Mucosa of descending colon (tissue), 3 donors: ENCODE data around the gene FBN2. TPM values are rescaled to one million over a fixed set of nuclear protein-coding genes. Genes with fewer than 3 reads are reported as not detected.

Experiments used
- ATAC-seq: fragments of 200-7000 bp; cut with Tn5 transposase; one replicate; pipeline ENCODE4 v1.9.1; 2020; ENCODE audit warnings: mild to moderate bottlenecking, moderate library complexity
- DNase-seq, 3 donors: peaks; one replicate each; pipeline ENCODE4 v3.0.0-alpha.2; 2020
- H3K36me3 ChIP-seq: fragments of 200-600 bp; one replicate; pipeline ENCODE4 v1.8.0; 2021; ENCODE audit warnings: low read depth, mild to moderate bottlenecking
- H3K4me1 ChIP-seq: fragments of 200-600 bp; one replicate; pipeline ENCODE4 v1.8.0; 2021; ENCODE audit warnings: low read depth, mild to moderate bottlenecking
- H3K4me3 ChIP-seq: fragments of 200-600 bp; one replicate; pipeline ENCODE4 v1.8.0; 2021; ENCODE audit warnings: mild to moderate bottlenecking
- H3K9me3 ChIP-seq: fragments of 200-600 bp; one replicate; pipeline ENCODE4 v1.8.0; 2021; ENCODE audit warnings: mild to moderate bottlenecking
- intact Hi-C, 2 donors: fragments of 100-400 bp; cut with DNase I in 1 of 2; cut with micrococcal nuclease in 1 of 2; formaldehyde crosslinking; loops; one replicate each; pipeline versions ENCODE4 v1.11.0 to v1.11.1; 2022; cut with DNase I, micrococcal nuclease
- total RNA-seq, 3 donors: library from RNA; stranded (reverse); fragmentation: NEBNext Ultra II Directional in 2 of 3; extraction: Animal tissue kit (Norgen Biotek cat#: 25700) in 2 of 3; gene quantifications; one replicate each; pipeline versions ENCODE4 v1.2.1 to v1.2.4, GENCODE V29; 2021 to 2023
- TF ChIP-seq, protein P1 (sequence below): fragments of 200-600 bp; IDR thresholded peaks from one replicate; pipeline ENCODE4 v1.8.0; 2022; ENCODE audit warnings: antibody characterized with exemption, mild to moderate bottlenecking
- donor health status: DM: no; HTN: no; CAD: no; lungs with moderate emphysema.
- donor health status: DM: no; HTN: no; CAD: no.
- donor health status: DM: no; HTN: yes; CAD: no.

Gene FBN2
- total RNA-seq, 3 donors from 2014 or later, result 1.0 to 5.8 (median 1.6) TPM

DNA sequence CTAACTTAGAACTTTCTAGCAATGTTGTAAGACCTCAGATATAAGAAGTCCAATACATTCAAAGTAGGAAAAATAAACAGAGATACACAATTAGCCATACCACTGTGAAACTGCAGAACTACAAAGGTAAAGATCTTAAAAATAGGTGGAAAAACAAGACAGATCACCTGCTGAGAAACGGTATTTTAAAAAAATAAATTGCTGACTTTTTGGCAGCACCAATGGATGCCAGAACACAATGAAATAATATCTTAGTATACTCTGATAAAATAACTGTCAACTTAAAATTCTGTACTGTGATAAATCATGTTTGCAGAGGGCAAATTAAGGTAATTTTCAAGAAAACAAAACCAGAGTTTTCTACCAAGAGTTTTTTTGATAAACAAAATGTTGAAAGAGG is 138.9 kb downstream of the FBN2 start:
- no peak for ATAC-seq
- intact Hi-C loops, result no loop called here

DNA sequence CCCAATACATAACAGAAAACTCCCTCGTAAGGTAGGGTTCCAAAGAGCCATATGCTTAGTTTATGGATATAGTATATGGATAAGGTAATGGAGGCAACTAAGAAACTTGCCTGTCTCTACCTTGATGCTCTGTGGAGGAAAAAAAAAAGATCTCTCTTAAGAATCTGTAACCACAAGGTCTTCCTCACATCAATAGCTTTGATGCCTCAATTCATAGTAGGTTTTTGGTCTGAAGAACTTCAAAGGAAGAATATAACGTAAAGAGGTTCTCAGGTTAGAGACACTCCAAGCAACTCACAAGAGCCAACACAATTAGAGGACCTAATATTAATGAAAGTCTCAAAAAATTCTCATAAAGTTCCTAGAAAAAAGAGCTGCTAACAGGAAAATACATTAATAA is 140.2 kb downstream of the FBN2 start:
- Histone ChIP-seq H3K4me1 (no peaks in the 10 kb centered on the region), H3K4me3 (no peak overlapping the region), H3K9me3 (no peaks in the 10 kb centered on the region), H3K36me3 (no peaks in the 10 kb centered on the region)
- intact Hi-C loops, result no loop called here
- no peak for DNase-seq
- TF ChIP-seq, protein P1, sequence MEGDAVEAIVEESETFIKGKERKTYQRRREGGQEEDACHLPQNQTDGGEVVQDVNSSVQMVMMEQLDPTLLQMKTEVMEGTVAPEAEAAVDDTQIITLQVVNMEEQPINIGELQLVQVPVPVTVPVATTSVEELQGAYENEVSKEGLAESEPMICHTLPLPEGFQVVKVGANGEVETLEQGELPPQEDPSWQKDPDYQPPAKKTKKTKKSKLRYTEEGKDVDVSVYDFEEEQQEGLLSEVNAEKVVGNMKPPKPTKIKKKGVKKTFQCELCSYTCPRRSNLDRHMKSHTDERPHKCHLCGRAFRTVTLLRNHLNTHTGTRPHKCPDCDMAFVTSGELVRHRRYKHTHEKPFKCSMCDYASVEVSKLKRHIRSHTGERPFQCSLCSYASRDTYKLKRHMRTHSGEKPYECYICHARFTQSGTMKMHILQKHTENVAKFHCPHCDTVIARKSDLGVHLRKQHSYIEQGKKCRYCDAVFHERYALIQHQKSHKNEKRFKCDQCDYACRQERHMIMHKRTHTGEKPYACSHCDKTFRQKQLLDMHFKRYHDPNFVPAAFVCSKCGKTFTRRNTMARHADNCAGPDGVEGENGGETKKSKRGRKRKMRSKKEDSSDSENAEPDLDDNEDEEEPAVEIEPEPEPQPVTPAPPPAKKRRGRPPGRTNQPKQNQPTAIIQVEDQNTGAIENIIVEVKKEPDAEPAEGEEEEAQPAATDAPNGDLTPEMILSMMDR, result no peak
- no peak for ATAC-seq

More for the DNA sequence above, 138.9 kb downstream of the FBN2 start:
- Histone ChIP-seq H3K4me3 (no peak overlapping the region), H3K9me3 (no peaks in the 10 kb centered on the region), H3K4me1 (no peaks in the 10 kb centered on the region), H3K36me3 (no peaks in the 10 kb centered on the region)
- TF ChIP-seq, protein P1, result no peak
- DNase-seq, result no peak

DNA sequence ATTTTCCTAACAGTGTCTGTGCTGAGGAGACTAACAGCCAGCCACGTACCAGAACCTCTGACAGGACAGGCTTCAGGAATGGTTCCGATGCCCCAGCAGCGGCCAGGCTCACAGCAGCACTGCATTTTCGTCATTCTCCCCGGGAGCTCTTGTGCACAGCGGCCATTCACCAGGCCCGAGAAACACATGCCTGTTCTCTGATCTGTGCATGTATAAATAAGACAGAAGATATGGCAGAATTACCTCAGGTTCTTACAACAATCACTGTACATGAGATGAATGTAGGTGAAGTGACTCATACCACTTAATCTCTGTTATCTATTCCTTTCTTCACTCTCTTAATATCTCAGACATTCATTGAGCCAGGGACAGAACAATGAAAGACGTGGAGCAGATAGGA is 143.0 kb downstream of the FBN2 start:
- intact Hi-C loops, result no loop called here
- TF ChIP-seq, protein P1, result no peak
- no peaks in the 10 kb centered on the region for H3K36me3 ChIP-seq
- H3K9me3 ChIP-seq, result no peaks in the 10 kb centered on the region
- DNase-seq (no peak), ATAC-seq (no peak)
- no peak overlapping the region for H3K4me3 ChIP-seq
- no peaks in the 10 kb centered on the region for H3K4me1 ChIP-seq

DNA sequence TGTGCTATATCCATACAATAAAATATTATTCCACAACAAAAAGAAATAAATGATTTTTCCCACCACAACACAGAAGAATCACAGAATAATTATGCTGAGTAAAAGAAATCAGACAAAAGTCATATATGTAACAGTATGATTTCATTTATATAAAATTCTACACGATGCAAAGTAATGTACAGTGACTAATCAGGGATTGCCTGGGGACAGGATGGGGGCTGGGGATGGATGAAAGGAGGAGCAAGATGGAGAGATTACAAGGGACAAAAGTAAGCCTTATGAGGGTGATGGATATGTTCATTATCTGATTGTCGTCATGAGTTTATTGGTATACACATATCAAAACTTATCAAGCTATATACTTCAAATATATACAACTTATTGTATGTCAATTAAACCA is 154.0 kb downstream of the FBN2 start:
- H3K36me3 ChIP-seq, result no peaks in the 10 kb centered on the region
- TF ChIP-seq, protein P1, result no peak
- ATAC-seq, result no peak
- H3K9me3 ChIP-seq, result no peaks in the 10 kb centered on the region
- intact Hi-C loops, result no loop called here
- no peaks in the 10 kb centered on the region for H3K4me1 ChIP-seq
- no peak overlapping the region for H3K4me3 ChIP-seq
- no peak for DNase-seq

DNA sequence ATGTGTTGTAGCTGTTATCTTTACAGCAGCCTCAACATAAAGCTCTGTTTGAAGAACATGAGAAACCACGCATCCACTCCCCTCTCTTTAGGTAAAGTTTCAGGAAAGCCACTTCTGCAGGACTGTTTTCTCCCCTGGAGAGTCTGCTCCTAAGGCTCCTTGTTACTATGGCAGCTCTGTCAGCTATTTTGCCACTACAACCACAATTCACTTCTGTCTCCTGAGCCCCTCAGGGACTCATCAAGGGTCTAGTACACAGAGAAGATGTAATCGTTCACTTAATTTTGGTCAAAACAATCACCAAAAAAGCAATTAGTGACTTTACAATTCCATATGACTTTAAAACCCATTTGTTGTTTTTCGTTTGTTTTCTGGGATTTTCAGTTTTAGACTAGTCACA is 157.7 kb downstream of the FBN2 start:
- Histone ChIP-seq H3K4me1 (no peaks in the 10 kb centered on the region), H3K36me3 (no peaks in the 10 kb centered on the region), H3K4me3 (no peak overlapping the region), H3K9me3 (no peaks in the 10 kb centered on the region)
- TF ChIP-seq, protein P1, result no peak
- no peak for ATAC-seq
- DNase-seq, result no peak
- intact Hi-C loops, result no loop called here

DNA sequence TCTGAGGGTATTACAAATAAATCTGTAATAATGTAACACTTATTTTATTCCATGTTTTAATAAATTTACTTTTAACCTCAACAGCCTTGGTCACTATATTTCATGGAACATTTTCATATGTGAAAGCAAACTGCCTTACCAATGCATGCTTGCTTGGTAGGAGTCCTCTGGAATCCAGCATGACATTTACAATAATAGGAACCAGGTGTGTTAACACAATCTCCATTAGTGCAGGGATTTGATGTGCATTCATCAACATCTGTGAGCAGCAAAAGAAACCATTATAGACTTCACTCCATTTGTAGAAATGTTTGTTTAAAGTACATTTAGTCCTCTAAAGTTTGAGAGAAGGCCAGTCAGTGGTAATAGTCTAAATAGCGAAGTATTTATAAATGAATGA is 159.4 kb downstream of the FBN2 start:
- no peak for ATAC-seq
- H3K36me3 ChIP-seq, result no peaks in the 10 kb centered on the region

More for the DNA sequence above, 159.4 kb downstream of the FBN2 start:
- TF ChIP-seq, protein P1, result no peak
- Histone ChIP-seq H3K9me3 (no peaks in the 10 kb centered on the region), H3K4me3 (no peak overlapping the region), H3K4me1 (no peaks in the 10 kb centered on the region)
- intact Hi-C loops, result no loop called here
- DNase-seq, result no peak
